ENCODE data around the gene THY1. TPM values are rescaled to one million over a fixed set of nuclear protein-coding genes. Genes with fewer than 3 reads are reported as not detected.

Gene THY1
- total RNA-seq = 9.2 and 11.4 TPM in 2 replicates

GRCh38 chr11:119422809-119423508 is at the start of gene THY1:
THY1 (minus strand) TSS chr11:119423172; CDS start chr11:119420905, 2,267 bp downstream.

GRCh38 chr11:119381181-119381988 is 41.6 kb downstream of the THY1 start, which contains the start of gene USP2:
USP2 (minus strand) TSS chr11:119381690; CDS start chr11:119373480, 8,210 bp downstream.

Other genes starting within 250 kb of the THY1 start
- not detected in 2 replicates for gene NHERF4, start 237.7 kb downstream of the THY1 start, total RNA-seq
- 7.5 and 10.3 TPM in 2 replicates for gene CBL, start 216.8 kb downstream of the THY1 start, total RNA-seq
- 197 and 367 TPM in 2 replicates for gene MCAM, start 106.0 kb downstream of the THY1 start, total RNA-seq
- 15.0 and 16.8 TPM in 2 replicates for gene RNF26, start 88.6 kb downstream of the THY1 start, total RNA-seq
- 0.07 TPM in 1 of 2 replicates, not detected in the other for gene C1QTNF5, start 82.3 kb downstream of the THY1 start, total RNA-seq
- gene MFRP, start 76.5 kb downstream of the THY1 start, total RNA-seq = not detected in 2 replicates
- gene USP2, start 41.5 kb downstream of the THY1 start, total RNA-seq = 1.1 and 1.9 TPM in 2 replicates

Measured in airway epithelial cell (primary cell).